Osteoblast (primary cell): ENCODE results near the gene RABL2A. TPM values are rescaled to one million over a fixed set of nuclear protein-coding genes. Genes with fewer than 3 reads are reported as not detected.
"Not testable (repeated sequence)": the region's sequence is repeated elsewhere in the genome, so short reads cannot be mapped to it uniquely, and the experiment has no call there.

Source experiments
- DNase-seq: peaks from one replicate; pipeline ENCODE4 v3.0.0; 2011; ENCODE audit warnings: low spot score, mixed read lengths; ENCODE audit not compliant: insufficient read length; ENCODE audit errors: missing footprints
- H2AFZ ChIP-seq: 2 replicates; pipeline ENCODE4 v1.6.0; 2011; ENCODE audit warnings: mild to moderate bottlenecking, low read length
- H3K27ac ChIP-seq: 2 replicates; pipeline ENCODE4 v1.5.1; 2011; ENCODE audit warnings: mild to moderate bottlenecking, low read depth, low read length, moderate library complexity
- H3K27me3 ChIP-seq: 2 replicates; pipeline ENCODE4 v1.6.0; 2012; ENCODE audit warnings: mild to moderate bottlenecking, control low read depth, inconsistent platforms, low read length, moderate library complexity; ENCODE audit not compliant: insufficient read depth
- H3K36me3 ChIP-seq: 2 replicates; pipeline ENCODE4 v1.5.1; 2011; ENCODE audit warnings: mild to moderate bottlenecking, low read length, control low read depth, moderate library complexity; ENCODE audit not compliant: insufficient read depth
- H3K4me1 ChIP-seq: 2 replicates; pipeline ENCODE4 v1.5.1; 2011; ENCODE audit warnings: mild to moderate bottlenecking, low read length, control low read depth, moderate library complexity; ENCODE audit not compliant: insufficient read depth
- H3K4me2 ChIP-seq: 2 replicates; pipeline ENCODE4 v1.6.0; 2011; ENCODE audit warnings: mild to moderate bottlenecking, low read length; ENCODE audit not compliant: insufficient read depth
- H3K4me3 ChIP-seq: fragments of 200-600 bp; sonication (generic); 3 replicates; pipeline ENCODE4 v1.5.1; 2012; ENCODE audit warnings: mild to moderate bottlenecking, low read length, inconsistent platforms; ENCODE audit not compliant: insufficient read depth
- H3K79me2 ChIP-seq: 2 replicates; pipeline ENCODE4 v1.6.0; 2012; ENCODE audit warnings: mild to moderate bottlenecking, low read length, control low read depth, inconsistent platforms; ENCODE audit not compliant: insufficient read depth
- H3K9me3 ChIP-seq: 2 replicates; pipeline ENCODE4 v1.5.1; 2011; ENCODE audit warnings: low read depth, low read length, control low read depth
- H4K20me1 ChIP-seq: 2 replicates; pipeline ENCODE4 v1.6.0; 2012; ENCODE audit warnings: mild to moderate bottlenecking, low read length, control low read depth; ENCODE audit not compliant: insufficient read depth
- CTCF ChIP-seq: IDR thresholded peaks from 2 replicates; pipeline ENCODE4 v1.5.1; 2011; ENCODE audit warnings: mild to moderate bottlenecking, low read depth, low read length, moderate library complexity; ENCODE audit errors: extremely low read depth
- total RNA-seq: library from RNA; depleted of rRNA; stranded (reverse); fragments of >200 nt; gene quantifications from 2 replicates; pipeline ENCODE4 v1.2.3, GENCODE V29; 2012

Gene RABL2A
- total RNA-seq, 1 donor: 9.4 TPM

GRCh38 chr2:113657735-113658134, 30.7 kb downstream of the RABL2A start:
- H3K9me3 ChIP-seq, DNase-seq, H3K27ac ChIP-seq, H2AFZ ChIP-seq, H3K36me3 ChIP-seq, H3K4me3 ChIP-seq, H3K4me2 ChIP-seq, H4K20me1 ChIP-seq, H3K4me1 ChIP-seq, H3K27me3 ChIP-seq, H3K79me2 ChIP-seq: not testable (repeated sequence)

GRCh38 chr2:113663285-113664060, 36.4 kb downstream of the RABL2A start:
- not testable (repeated sequence) for H2AFZ ChIP-seq, H3K9me3 ChIP-seq, H3K27ac ChIP-seq, H3K4me2 ChIP-seq, H4K20me1 ChIP-seq, DNase-seq, H3K4me1 ChIP-seq, H3K27me3 ChIP-seq, H3K79me2 ChIP-seq, H3K36me3 ChIP-seq, H3K4me3 ChIP-seq

DNA sequence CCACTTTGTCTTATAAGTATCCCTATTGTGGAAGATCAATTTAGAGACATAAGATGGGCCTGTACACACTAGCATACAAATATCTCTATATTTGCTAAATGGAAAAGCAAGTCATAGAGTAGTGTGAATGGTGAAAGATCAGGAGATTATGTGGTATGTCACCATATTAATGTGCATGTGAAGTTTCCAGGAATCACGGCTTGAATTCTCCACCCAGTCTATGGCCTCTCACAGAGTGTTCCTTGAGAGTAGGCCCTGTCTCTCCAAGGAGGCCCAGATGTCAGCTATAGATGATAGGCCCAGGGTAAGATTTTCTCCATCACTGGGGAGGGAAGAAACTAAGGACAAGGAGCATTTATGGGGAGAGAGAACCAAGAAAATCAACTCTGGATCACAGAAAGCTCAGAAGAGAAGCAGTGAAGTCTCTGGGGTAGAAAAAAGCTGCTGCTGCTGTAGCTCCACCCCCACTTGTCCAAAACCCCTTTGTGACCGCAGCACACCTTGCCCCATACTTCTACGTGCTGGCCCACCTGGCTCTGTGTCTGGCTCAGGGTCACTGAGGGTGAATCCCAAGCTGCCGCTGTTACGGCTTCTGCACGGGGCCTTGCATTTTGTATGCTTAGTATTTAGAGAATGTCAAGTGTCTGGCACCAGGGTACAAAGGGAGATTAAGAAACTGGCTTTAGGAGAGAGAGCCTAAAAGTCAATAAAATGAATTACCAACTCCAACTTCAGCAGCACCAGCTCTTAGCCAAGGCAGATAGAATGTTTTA, 37.9 kb downstream of the RABL2A start:
- H3K4me3 ChIP-seq, DNase-seq, H3K27me3 ChIP-seq, H3K79me2 ChIP-seq, H3K36me3 ChIP-seq, H3K4me1 ChIP-seq, H3K27ac ChIP-seq, H2AFZ ChIP-seq, H3K4me2 ChIP-seq, H3K9me3 ChIP-seq, H4K20me1 ChIP-seq: not testable (repeated sequence)

GRCh38 chr2:113669013-113669412, 41.9 kb downstream of the RABL2A start:
- not testable (repeated sequence) for H3K27ac ChIP-seq, H3K9me3 ChIP-seq, H4K20me1 ChIP-seq, H3K4me1 ChIP-seq, DNase-seq, H3K4me3 ChIP-seq, H3K27me3 ChIP-seq, H2AFZ ChIP-seq, H3K4me2 ChIP-seq, H3K36me3 ChIP-seq, H3K79me2 ChIP-seq

DNA sequence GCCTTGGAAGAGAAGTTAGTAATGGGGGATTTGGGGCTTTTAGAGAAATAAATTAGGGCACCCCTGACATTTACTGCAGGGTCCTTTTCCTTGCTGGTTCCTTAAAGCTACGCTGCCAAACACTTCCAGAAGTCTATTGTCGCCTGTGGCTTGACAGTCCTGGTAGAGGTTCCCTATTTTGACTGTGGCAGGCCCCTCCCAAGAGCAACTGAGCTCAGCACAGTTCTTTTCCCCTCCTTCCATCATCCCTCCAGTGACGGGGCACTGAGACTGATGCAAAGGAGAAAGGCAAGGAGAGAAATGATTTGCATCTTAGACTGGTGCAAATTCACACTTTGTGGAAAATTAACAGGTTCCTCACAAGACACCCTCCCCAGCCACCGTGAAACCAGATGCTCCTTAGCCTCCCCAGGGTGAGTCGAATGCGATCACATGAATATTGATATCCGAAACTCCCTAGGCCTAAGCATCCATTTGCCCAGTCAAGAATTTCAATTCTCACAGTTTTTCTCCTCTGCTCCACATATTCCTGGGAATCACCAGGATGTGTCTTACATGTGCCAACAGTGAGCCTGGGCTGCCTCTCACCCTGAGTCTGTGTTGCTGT, 45.4 kb downstream of the RABL2A start:
- no peaks in the 10 kb centered on the region for H3K36me3 ChIP-seq
- H3K27ac ChIP-seq: no peak overlapping the region
- H3K4me2 ChIP-seq: no peak overlapping the region
- no peaks in the 10 kb centered on the region for H3K9me3 ChIP-seq
- H3K79me2 ChIP-seq: no peaks in the 10 kb centered on the region
- H3K4me1 ChIP-seq: no peaks in the 10 kb centered on the region
- no peaks in the 10 kb centered on the region for H4K20me1 ChIP-seq
- TF ChIP-seq CTCF: no peak
- H3K27me3 ChIP-seq: no peaks in the 10 kb centered on the region
- no peak overlapping the region for H3K4me3 ChIP-seq
- H2AFZ ChIP-seq: no peak overlapping the region
- no peak for DNase-seq
